Measurements from ENCODE around the gene MYH13.

- TF ChIP-seq, protein P1, sequence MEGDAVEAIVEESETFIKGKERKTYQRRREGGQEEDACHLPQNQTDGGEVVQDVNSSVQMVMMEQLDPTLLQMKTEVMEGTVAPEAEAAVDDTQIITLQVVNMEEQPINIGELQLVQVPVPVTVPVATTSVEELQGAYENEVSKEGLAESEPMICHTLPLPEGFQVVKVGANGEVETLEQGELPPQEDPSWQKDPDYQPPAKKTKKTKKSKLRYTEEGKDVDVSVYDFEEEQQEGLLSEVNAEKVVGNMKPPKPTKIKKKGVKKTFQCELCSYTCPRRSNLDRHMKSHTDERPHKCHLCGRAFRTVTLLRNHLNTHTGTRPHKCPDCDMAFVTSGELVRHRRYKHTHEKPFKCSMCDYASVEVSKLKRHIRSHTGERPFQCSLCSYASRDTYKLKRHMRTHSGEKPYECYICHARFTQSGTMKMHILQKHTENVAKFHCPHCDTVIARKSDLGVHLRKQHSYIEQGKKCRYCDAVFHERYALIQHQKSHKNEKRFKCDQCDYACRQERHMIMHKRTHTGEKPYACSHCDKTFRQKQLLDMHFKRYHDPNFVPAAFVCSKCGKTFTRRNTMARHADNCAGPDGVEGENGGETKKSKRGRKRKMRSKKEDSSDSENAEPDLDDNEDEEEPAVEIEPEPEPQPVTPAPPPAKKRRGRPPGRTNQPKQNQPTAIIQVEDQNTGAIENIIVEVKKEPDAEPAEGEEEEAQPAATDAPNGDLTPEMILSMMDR (IDR thresholded peaks at IDR 0.05), result no peak
- no peak for TF ChIP-seq POLR2AphosphoS5 (IDR thresholded peaks at IDR 0.05; ENCODE audit: insufficient read depth in 1 of 2, low read depth in 1 of 2)
- no peak for TF ChIP-seq POLR2A (IDR thresholded peaks at IDR 0.05)
These were observed 110.4 kb downstream of the MYH13 start for GRCh38 chr17:10262451-10262850.
